ENCODE results near the gene AP2A1. TPM values are rescaled to one million over a fixed set of nuclear protein-coding genes. Genes with fewer than 3 reads are reported as not detected.

The AP2A1 gene
- total RNA-seq, 4 donors from 2014 or later, result 48.4 to 77.6 (median 66.9) TPM

- H3K36me3 ChIP-seq, result peaks cover 63 to 73% of the 10 kb centered on the region in 2 donors
- WGBS, 2 donors, result 91 to 93% methylated on average over 14 of the region's 20 CpGs
- TF ChIP-seq POLR2A (IDR thresholded peaks at IDR 0.05) (no peak), CTCF (IDR thresholded peaks at IDR 0.05) (no peak)
Observed at GRCh38 chr19:49836176-49837008, 69.6 kb downstream of the AP2A1 start.

GRCh38 chr19:49837009-49837310 is 70.2 kb downstream of the AP2A1 start:
- WGBS, 2 donors, result 94% methylated on average over 5 of the region's 5 CpGs

More at GRCh38 chr19:49836176-49837008, 69.6 kb downstream of the AP2A1 start:
- intact Hi-C loops (cut with DNase I), result no loop called here
- H3K4me1 ChIP-seq, result no peaks in the 10 kb centered on the region
- H3K27me3 ChIP-seq, result no peaks in the 10 kb centered on the region
- no peaks in the 10 kb centered on the region for H3K9me3 ChIP-seq
- no peak overlapping the region for H3K27ac ChIP-seq
- no peak overlapping the region for H3K4me3 ChIP-seq (replicated peaks in 1 of 3)
- DNase-seq, result no peak

GRCh38 chr19:49837425-49837824 is 70.6 kb downstream of the AP2A1 start:
- WGBS, 2 donors, result 97 to 99% methylated on average over 9 of the region's 9 CpGs
- Histone ChIP-seq H3K4me3 (replicated peaks in 1 of 3) (no peak overlapping the region), H3K9me3 (no peaks in the 10 kb centered on the region), H3K27ac (no peak overlapping the region), H3K36me3 (peaks cover 53 to 62% of the 10 kb centered on the region in 2 donors), H3K4me1 (no peaks in the 10 kb centered on the region), H3K27me3 (no peaks in the 10 kb centered on the region)
- no peak for DNase-seq
- intact Hi-C loops (cut with DNase I), result no loop called here
- TF ChIP-seq POLR2A (IDR thresholded peaks at IDR 0.05) (no peak), CTCF (IDR thresholded peaks at IDR 0.05) (no peak)

More at GRCh38 chr19:49837009-49837310, 70.2 kb downstream of the AP2A1 start:
- TF ChIP-seq POLR2A (IDR thresholded peaks at IDR 0.05) (no peak), CTCF (IDR thresholded peaks at IDR 0.05) (no peak)
- H3K9me3 ChIP-seq, result no peaks in the 10 kb centered on the region
- H3K4me1 ChIP-seq, result no peaks in the 10 kb centered on the region
- intact Hi-C loops (cut with DNase I), result no loop called here
- no peaks in the 10 kb centered on the region for H3K27me3 ChIP-seq
- H3K27ac ChIP-seq, result no peak overlapping the region
- H3K4me3 ChIP-seq (replicated peaks in 1 of 3), result no peak overlapping the region
- DNase-seq, result no peak
- peaks cover 58 to 67% of the 10 kb centered on the region in 2 donors for H3K36me3 ChIP-seq

GRCh38 chr19:49838885-49839588 is 72.2 kb downstream of the AP2A1 start:
- H3K36me3 ChIP-seq, result peaks cover 44 to 46% of the 10 kb centered on the region in 2 donors
- H3K27me3 ChIP-seq, result no peaks in the 10 kb centered on the region
- no peaks in the 10 kb centered on the region for H3K4me1 ChIP-seq
- TF ChIP-seq POLR2A (IDR thresholded peaks at IDR 0.05), result no peak
- no peak for TF ChIP-seq CTCF (IDR thresholded peaks at IDR 0.05)
- H3K4me3 ChIP-seq (replicated peaks in 1 of 3), result no peak overlapping the region
- intact Hi-C loops (cut with DNase I), result no loop called here
- WGBS, 2 donors, result 92 to 95% methylated on average over 18 of the region's 18 CpGs
- DNase-seq, result no peak
- no peaks in the 10 kb centered on the region for H3K9me3 ChIP-seq
- H3K27ac ChIP-seq, result no peak overlapping the region

GRCh38 chr19:49839713-49840112 is 72.9 kb downstream of the AP2A1 start:
- intact Hi-C loops (cut with DNase I), result no loop called here
- Histone ChIP-seq H3K4me3 (replicated peaks in 1 of 3) (no peak overlapping the region), H3K27me3 (no peaks in the 10 kb centered on the region), H3K36me3 (peaks cover 37 to 39% of the 10 kb centered on the region in 2 donors), H3K4me1 (no peaks in the 10 kb centered on the region), H3K27ac (no peak overlapping the region), H3K9me3 (no peaks in the 10 kb centered on the region)
- TF ChIP-seq POLR2A (IDR thresholded peaks at IDR 0.05), result no peak
- TF ChIP-seq CTCF (IDR thresholded peaks at IDR 0.05), result no peak
- DNase-seq, result no peak
- 95 to 96% methylated on average over 11 of the region's 11 CpGs for WGBS, 2 donors

Data from thyroid gland (tissue), 4 donors.